Measurements from ENCODE around the gene LIMK1. TPM values are rescaled to one million over a fixed set of nuclear protein-coding genes. Genes with fewer than 3 reads are reported as not detected.
A peak's percentile ranks its signal among the peaks of the same experiment; 100 is the strongest.

Gene LIMK1
- polyA plus RNA-seq, 1 donor (not counting 4 experiments of a cell fraction or from before 2014, with no cell fraction given) = 13.3 TPM

DNA sequence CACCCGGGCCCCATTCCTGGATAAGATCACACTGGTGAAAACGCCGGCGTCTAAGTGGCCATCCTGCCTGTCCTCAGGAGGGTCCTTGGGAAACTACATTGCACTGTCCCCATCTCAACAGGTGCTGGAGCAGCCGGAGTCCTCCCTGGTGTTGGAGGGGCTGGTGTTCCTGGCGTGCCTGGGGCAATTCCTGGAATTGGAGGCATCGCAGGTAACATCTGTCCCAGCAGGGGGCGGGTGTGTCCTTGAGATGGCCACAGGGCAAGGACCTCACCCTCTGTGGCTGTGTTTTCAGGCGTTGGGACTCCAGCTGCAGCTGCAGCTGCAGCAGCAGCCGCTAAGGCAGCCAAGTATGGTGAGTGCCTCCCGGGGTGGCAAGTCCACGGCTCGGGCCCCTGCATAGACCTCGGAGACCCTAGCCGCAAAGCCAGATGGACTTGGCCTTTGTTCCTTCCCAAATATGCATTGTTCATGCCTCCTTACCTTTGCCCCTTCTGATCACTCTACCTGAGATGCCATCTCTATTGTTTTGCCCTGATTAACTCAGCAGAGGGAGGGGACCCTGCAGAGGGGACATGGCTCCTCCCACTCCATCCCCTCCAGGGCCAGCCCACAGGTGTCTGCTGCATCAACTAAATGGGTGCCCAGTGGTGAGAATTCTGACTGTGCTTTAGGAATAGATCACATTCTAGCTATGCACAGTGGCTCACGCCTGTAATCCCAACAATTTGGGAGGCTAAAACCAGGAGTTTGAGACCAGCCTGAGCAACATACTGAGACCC is 31.8 kb upstream of the LIMK1 start:
- Histone ChIP-seq H3K27ac (ENCODE audit: control insufficient read depth, insufficient read depth, low read length) (no peak overlapping the region), H3K36me3 (ENCODE audit: control insufficient read depth in 2 of 2, extremely low read depth in 1 of 2, insufficient read depth in 2 of 2, low read length in 2 of 2) (no peaks in the 10 kb centered on the region), H3K27me3 (ENCODE audit: control insufficient read depth, extremely low read depth, insufficient read depth, low read length) (peaks cover 23% of the 10 kb centered on the region), H3K9ac (ENCODE audit: control insufficient read depth, extremely low read depth, insufficient read depth, low read length) (no peak overlapping the region), H3K4me1 (ENCODE audit: control insufficient read depth, extremely low read depth, insufficient read depth, low read length) (no peaks in the 10 kb centered on the region), H3K9me3 (ENCODE audit: control insufficient read depth, low read depth, low read length) (no peaks in the 10 kb centered on the region), H3K4me2 (ENCODE audit: control insufficient read depth, extremely low read depth, insufficient read depth, low read depth, low read length) (no peak overlapping the region), H3K4me3 (ENCODE audit: control insufficient read depth in 2 of 3, extremely low read depth in 1 of 3, insufficient read depth in 2 of 3, low read depth in 1 of 3, low read length in 3 of 3) (no peak overlapping the region), H3K79me2 (ENCODE audit: control insufficient read depth, insufficient read depth, low read length) (no peaks in the 10 kb centered on the region), H3K9me1 (ENCODE audit: control insufficient read depth, extremely low read depth, insufficient read depth, low read length) (no peaks in the 10 kb centered on the region), H2AFZ (ENCODE audit: control insufficient read depth, low read length) (no peak overlapping the region), H4K20me1 (ENCODE audit: control insufficient read depth, extremely low read depth, insufficient read depth, low read length) (no peaks in the 10 kb centered on the region)
- FAIRE-seq (no peak), DNase-seq (ENCODE audit: low read depth, low spot score) (no peak)
- TF ChIP-seq, protein P1, sequence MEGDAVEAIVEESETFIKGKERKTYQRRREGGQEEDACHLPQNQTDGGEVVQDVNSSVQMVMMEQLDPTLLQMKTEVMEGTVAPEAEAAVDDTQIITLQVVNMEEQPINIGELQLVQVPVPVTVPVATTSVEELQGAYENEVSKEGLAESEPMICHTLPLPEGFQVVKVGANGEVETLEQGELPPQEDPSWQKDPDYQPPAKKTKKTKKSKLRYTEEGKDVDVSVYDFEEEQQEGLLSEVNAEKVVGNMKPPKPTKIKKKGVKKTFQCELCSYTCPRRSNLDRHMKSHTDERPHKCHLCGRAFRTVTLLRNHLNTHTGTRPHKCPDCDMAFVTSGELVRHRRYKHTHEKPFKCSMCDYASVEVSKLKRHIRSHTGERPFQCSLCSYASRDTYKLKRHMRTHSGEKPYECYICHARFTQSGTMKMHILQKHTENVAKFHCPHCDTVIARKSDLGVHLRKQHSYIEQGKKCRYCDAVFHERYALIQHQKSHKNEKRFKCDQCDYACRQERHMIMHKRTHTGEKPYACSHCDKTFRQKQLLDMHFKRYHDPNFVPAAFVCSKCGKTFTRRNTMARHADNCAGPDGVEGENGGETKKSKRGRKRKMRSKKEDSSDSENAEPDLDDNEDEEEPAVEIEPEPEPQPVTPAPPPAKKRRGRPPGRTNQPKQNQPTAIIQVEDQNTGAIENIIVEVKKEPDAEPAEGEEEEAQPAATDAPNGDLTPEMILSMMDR (optimal IDR thresholded peaks at IDR 0.05 in 1 of 3, IDR thresholded peaks at IDR 0.05 in 1 of 3, conservative IDR thresholded peaks at IDR 0.05 in 1 of 3; ENCODE audit: extremely low read depth in 1 of 3, insufficient read depth in 2 of 3, low read length in 3 of 3) = peak; percentile 31 to 78 (median 41)
- no peak for TF ChIP-seq EZH2 (IDR thresholded peaks at IDR 0.05; ENCODE audit: low read length)
- dilution Hi-C loops (cut with MboI; ENCODE audit: extremely low pct_ligation_motif_present, low sequenced_read_pairs) = no loop called here

DNA sequence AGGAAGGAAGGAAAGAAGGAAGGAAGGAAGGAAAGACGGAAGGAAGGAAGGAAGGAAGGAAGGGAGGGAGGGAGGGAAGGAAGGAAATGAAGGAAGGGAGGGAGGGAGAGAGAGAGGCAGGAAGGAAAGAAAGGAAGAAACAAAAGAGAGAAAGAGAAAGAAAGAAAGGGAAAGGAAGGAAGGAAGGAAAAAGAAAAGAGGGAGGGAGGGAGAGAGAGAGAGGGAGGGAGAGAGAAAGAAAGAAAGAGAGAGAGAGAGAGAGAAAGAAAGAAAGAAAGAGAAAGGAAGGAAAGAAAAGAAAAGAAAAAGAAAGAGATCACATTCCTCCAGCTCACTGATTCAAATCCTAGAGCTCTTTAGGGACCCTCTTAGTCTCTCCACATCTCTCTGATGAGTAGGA is 31.0 kb upstream of the LIMK1 start:
- no peak overlapping the region for H3K4me3 ChIP-seq (ENCODE audit: control insufficient read depth in 2 of 3, extremely low read depth in 1 of 3, insufficient read depth in 2 of 3, low read depth in 1 of 3, low read length in 3 of 3)
- no peaks in the 10 kb centered on the region for H3K36me3 ChIP-seq (ENCODE audit: control insufficient read depth in 2 of 2, extremely low read depth in 1 of 2, insufficient read depth in 2 of 2, low read length in 2 of 2)
- H3K4me2 ChIP-seq (ENCODE audit: control insufficient read depth, extremely low read depth, insufficient read depth, low read depth, low read length) = no peak overlapping the region
- no peak overlapping the region for H3K9ac ChIP-seq (ENCODE audit: control insufficient read depth, extremely low read depth, insufficient read depth, low read length)
- dilution Hi-C loops (cut with MboI; ENCODE audit: extremely low pct_ligation_motif_present, low sequenced_read_pairs) = no loop called here
- no peaks in the 10 kb centered on the region for H3K4me1 ChIP-seq (ENCODE audit: control insufficient read depth, extremely low read depth, insufficient read depth, low read length)
- FAIRE-seq (no peak), DNase-seq (ENCODE audit: low read depth, low spot score) (no peak)
- H4K20me1 ChIP-seq (ENCODE audit: control insufficient read depth, extremely low read depth, insufficient read depth, low read length) = no peaks in the 10 kb centered on the region
- TF ChIP-seq, protein P1 (optimal IDR thresholded peaks at IDR 0.05 in 1 of 3, IDR thresholded peaks at IDR 0.05 in 1 of 3, conservative IDR thresholded peaks at IDR 0.05 in 1 of 3; ENCODE audit: extremely low read depth in 1 of 3, insufficient read depth in 2 of 3, low read length in 3 of 3) = no peak
- TF ChIP-seq EZH2 (IDR thresholded peaks at IDR 0.05; ENCODE audit: low read length) = no peak
- no peaks in the 10 kb centered on the region for H3K79me2 ChIP-seq (ENCODE audit: control insufficient read depth, insufficient read depth, low read length)
- H3K27ac ChIP-seq (ENCODE audit: control insufficient read depth, insufficient read depth, low read length) = no peak overlapping the region
- no peaks in the 10 kb centered on the region for H3K9me1 ChIP-seq (ENCODE audit: control insufficient read depth, extremely low read depth, insufficient read depth, low read length)
- peaks cover 29% of the 10 kb centered on the region for H3K27me3 ChIP-seq (ENCODE audit: control insufficient read depth, extremely low read depth, insufficient read depth, low read length)
- no peaks in the 10 kb centered on the region for H3K9me3 ChIP-seq (ENCODE audit: control insufficient read depth, low read depth, low read length)
- no peak overlapping the region for H2AFZ ChIP-seq (ENCODE audit: control insufficient read depth, low read length)
